HG02610 (cell line): ENCODE measurements around the gene CTNNA1.

Source experiments
- ATAC-seq: cut with Tn5 transposase; IDR thresholded peaks from one replicate; pipeline ENCODE4 v1.9.1; 2021; ENCODE audit warnings: mild to moderate bottlenecking, moderate library complexity; ENCODE audit not compliant: unreplicated experiment

CTNNA1 gene

GRCh38 chr5:138926688-138927448 is 173.6 kb downstream of the CTNNA1 start:
- no peak for ATAC-seq

- ATAC-seq, result no peak
Measured at GRCh38 chr5:138927544-138927943, 174.3 kb downstream of the CTNNA1 start.

GRCh38 chr5:138927979-138928378 is 174.8 kb downstream of the CTNNA1 start:
- no peak for ATAC-seq

GRCh38 chr5:138929571-138929955 is 176.3 kb downstream of the CTNNA1 start:
- no peak for ATAC-seq

GRCh38 chr5:138930371-138931097 is 177.3 kb downstream of the CTNNA1 start:
- ATAC-seq, result no peak

GRCh38 chr5:138932171-138932810 is 179.1 kb downstream of the CTNNA1 start:
- ATAC-seq, result no peak

GRCh38 chr5:138933522-138934290 is 180.5 kb downstream of the CTNNA1 start:
- no peak for ATAC-seq

GRCh38 chr5:138934971-138935370 is 181.7 kb downstream of the CTNNA1 start:
- no peak for ATAC-seq

GRCh38 chr5:138935466-138935865 is 182.2 kb downstream of the CTNNA1 start:
- ATAC-seq, result no peak

- ATAC-seq, result no peak
Measured at GRCh38 chr5:138936225-138936967, 183.2 kb downstream of the CTNNA1 start.

GRCh38 chr5:138936968-138937345 is 183.7 kb downstream of the CTNNA1 start:
- ATAC-seq, result no peak

- no peak for ATAC-seq
Measured at GRCh38 chr5:138937392-138938387, 184.5 kb downstream of the CTNNA1 start.

- no peak for ATAC-seq
Measured at GRCh38 chr5:138938526-138938925, 185.3 kb downstream of the CTNNA1 start.

- ATAC-seq, result no peak
Measured at GRCh38 chr5:138942066-138942465, 188.8 kb downstream of the CTNNA1 start.

- no peak for ATAC-seq
Measured at GRCh38 chr5:138942861-138943260, 189.6 kb downstream of the CTNNA1 start.

GRCh38 chr5:138943599-138944173 is 190.5 kb downstream of the CTNNA1 start:
- ATAC-seq, result no peak

GRCh38 chr5:138944527-138945322 is 191.5 kb downstream of the CTNNA1 start:
- ATAC-seq, result no peak
